Measurements from ENCODE around the gene OR8D4.

GRCh38 chr11:123859731-123860130, 42.2 kb upstream of the OR8D4 start:
- TF ChIP-seq ZNF274 (IDR thresholded peaks at IDR 0.05; ENCODE audit: low read depth, low read length), result no peak
- no peak for TF ChIP-seq YY1 (IDR thresholded peaks at IDR 0.05; ENCODE audit: insufficient read depth, insufficient read length)
- no peak for TF ChIP-seq SUZ12 (IDR thresholded peaks at IDR 0.05; ENCODE audit: extremely low read depth, insufficient read depth, insufficient read length)

All from NT2/D1 (cell line).